ENCODE measurements around the gene KSR1.
A peak's percentile ranks its signal among the peaks of the same experiment; 100 is the strongest.

KSR1 gene

GRCh38 chr17:27598337-27599050 lies 142.2 kb downstream of the KSR1 start:
- Histone ChIP-seq H3K27me3 (ENCODE audit: control insufficient read depth in 5 of 5, insufficient read depth in 4 of 5, low read length in 5 of 5) (no peaks in the 10 kb centered on the region), H3K4me1 (ENCODE audit: control insufficient read depth in 5 of 5, insufficient read depth in 5 of 5, low read length in 5 of 5) (peaks cover 0 to 11% (median 3%) of the 10 kb centered on the region in 5 donors), H3K4me3 (ENCODE audit: low read depth in 1 of 5, low read length in 5 of 5) (no peak overlapping the region), H3K36me3 (ENCODE audit: control insufficient read depth in 5 of 5, insufficient read depth in 5 of 5, low read length in 5 of 5) (peaks cover 0 to 63% (median 52%) of the 10 kb centered on the region in 5 donors), H3K9ac (ENCODE audit: low read length in 5 of 5) (peak overlapping the region in 1 of 5 donors; percentile 29), H3K27ac (ENCODE audit: low read depth, low read length) (no peak overlapping the region), H3K9me3 (ENCODE audit: control insufficient read depth in 5 of 5, low read length in 5 of 5) (no peaks in the 10 kb centered on the region)

GRCh38 chr17:27600471-27600870 lies 144.2 kb downstream of the KSR1 start:
- Histone ChIP-seq H3K4me3 (ENCODE audit: low read depth in 1 of 5, low read length in 5 of 5) (no peak overlapping the region), H3K36me3 (ENCODE audit: control insufficient read depth in 5 of 5, insufficient read depth in 5 of 5, low read length in 5 of 5) (peaks cover 0 to 63% (median 53%) of the 10 kb centered on the region in 5 donors), H3K27me3 (ENCODE audit: control insufficient read depth in 5 of 5, insufficient read depth in 4 of 5, low read length in 5 of 5) (no peaks in the 10 kb centered on the region), H3K27ac (ENCODE audit: low read depth, low read length) (no peak overlapping the region), H3K9me3 (ENCODE audit: control insufficient read depth in 5 of 5, low read length in 5 of 5) (no peaks in the 10 kb centered on the region), H3K4me1 (ENCODE audit: control insufficient read depth in 5 of 5, insufficient read depth in 5 of 5, low read length in 5 of 5) (peaks cover 0 to 11% (median 3%) of the 10 kb centered on the region in 5 donors), H3K9ac (ENCODE audit: low read length in 5 of 5) (no peak overlapping the region)

GRCh38 chr17:27601069-27601974 lies 145.1 kb downstream of the KSR1 start:
- Histone ChIP-seq H3K27ac (ENCODE audit: low read depth, low read length) (no peak overlapping the region), H3K36me3 (ENCODE audit: control insufficient read depth in 5 of 5, insufficient read depth in 5 of 5, low read length in 5 of 5) (peaks cover 0 to 66% (median 55%) of the 10 kb centered on the region in 5 donors), H3K27me3 (ENCODE audit: control insufficient read depth in 5 of 5, insufficient read depth in 4 of 5, low read length in 5 of 5) (no peaks in the 10 kb centered on the region), H3K9me3 (ENCODE audit: control insufficient read depth in 5 of 5, low read length in 5 of 5) (no peaks in the 10 kb centered on the region), H3K9ac (ENCODE audit: low read length in 5 of 5) (no peak overlapping the region), H3K4me1 (ENCODE audit: control insufficient read depth in 5 of 5, insufficient read depth in 5 of 5, low read length in 5 of 5) (peaks cover 0 to 11% (median 3%) of the 10 kb centered on the region in 5 donors), H3K4me3 (ENCODE audit: low read depth in 1 of 5, low read length in 5 of 5) (no peak overlapping the region)

GRCh38 chr17:27601975-27602302 lies 145.7 kb downstream of the KSR1 start:
- Histone ChIP-seq H3K4me3 (ENCODE audit: low read depth in 1 of 5, low read length in 5 of 5) (no peak overlapping the region), H3K27ac (ENCODE audit: low read depth, low read length) (no peak overlapping the region), H3K9ac (ENCODE audit: low read length in 5 of 5) (no peak overlapping the region), H3K9me3 (ENCODE audit: control insufficient read depth in 5 of 5, low read length in 5 of 5) (no peaks in the 10 kb centered on the region), H3K4me1 (ENCODE audit: control insufficient read depth in 5 of 5, insufficient read depth in 5 of 5, low read length in 5 of 5) (peaks cover 0 to 11% (median 3%) of the 10 kb centered on the region in 5 donors), H3K36me3 (ENCODE audit: control insufficient read depth in 5 of 5, insufficient read depth in 5 of 5, low read length in 5 of 5) (peaks cover 0 to 65% (median 61%) of the 10 kb centered on the region in 5 donors), H3K27me3 (ENCODE audit: control insufficient read depth in 5 of 5, insufficient read depth in 4 of 5, low read length in 5 of 5) (no peaks in the 10 kb centered on the region)

GRCh38 chr17:27602721-27603420 lies 146.6 kb downstream of the KSR1 start:
- Histone ChIP-seq H3K4me1 (ENCODE audit: control insufficient read depth in 5 of 5, insufficient read depth in 5 of 5, low read length in 5 of 5) (peaks cover 0 to 11% (median 3%) of the 10 kb centered on the region in 5 donors), H3K4me3 (ENCODE audit: low read depth in 1 of 5, low read length in 5 of 5) (no peak overlapping the region), H3K27ac (ENCODE audit: low read depth, low read length) (no peak overlapping the region), H3K9ac (ENCODE audit: low read length in 5 of 5) (no peak overlapping the region), H3K27me3 (ENCODE audit: control insufficient read depth in 5 of 5, insufficient read depth in 4 of 5, low read length in 5 of 5) (no peaks in the 10 kb centered on the region), H3K36me3 (ENCODE audit: control insufficient read depth in 5 of 5, insufficient read depth in 5 of 5, low read length in 5 of 5) (peaks cover 0 to 65% (median 61%) of the 10 kb centered on the region in 5 donors), H3K9me3 (ENCODE audit: control insufficient read depth in 5 of 5, low read length in 5 of 5) (no peaks in the 10 kb centered on the region)

- H3K9ac ChIP-seq (ENCODE audit: low read length in 5 of 5) = no peak overlapping the region
- peaks cover 0 to 65% (median 61%) of the 10 kb centered on the region in 5 donors for H3K36me3 ChIP-seq (ENCODE audit: control insufficient read depth in 5 of 5, insufficient read depth in 5 of 5, low read length in 5 of 5)
- no peaks in the 10 kb centered on the region for H3K9me3 ChIP-seq (ENCODE audit: control insufficient read depth in 5 of 5, low read length in 5 of 5)
- no peak overlapping the region for H3K27ac ChIP-seq (ENCODE audit: low read depth, low read length)
- H3K27me3 ChIP-seq (ENCODE audit: control insufficient read depth in 5 of 5, insufficient read depth in 4 of 5, low read length in 5 of 5) = no peaks in the 10 kb centered on the region
- H3K4me1 ChIP-seq (ENCODE audit: control insufficient read depth in 5 of 5, insufficient read depth in 5 of 5, low read length in 5 of 5) = peaks cover 0 to 11% (median 3%) of the 10 kb centered on the region in 5 donors
- no peak overlapping the region for H3K4me3 ChIP-seq (ENCODE audit: low read depth in 1 of 5, low read length in 5 of 5)
Observed at GRCh38 chr17:27603421-27603770, 147.1 kb downstream of the KSR1 start.

- H3K36me3 ChIP-seq (ENCODE audit: control insufficient read depth in 5 of 5, insufficient read depth in 5 of 5, low read length in 5 of 5) = peaks cover 0 to 67% (median 65%) of the 10 kb centered on the region in 5 donors
- H3K4me3 ChIP-seq (ENCODE audit: low read depth in 1 of 5, low read length in 5 of 5) = no peak overlapping the region
- no peaks in the 10 kb centered on the region for H3K9me3 ChIP-seq (ENCODE audit: control insufficient read depth in 5 of 5, low read length in 5 of 5)
- H3K27ac ChIP-seq (ENCODE audit: low read depth, low read length) = no peak overlapping the region
- H3K9ac ChIP-seq (ENCODE audit: low read length in 5 of 5) = no peak overlapping the region
- peaks cover 0 to 11% (median 3%) of the 10 kb centered on the region in 5 donors for H3K4me1 ChIP-seq (ENCODE audit: control insufficient read depth in 5 of 5, insufficient read depth in 5 of 5, low read length in 5 of 5)
- no peaks in the 10 kb centered on the region for H3K27me3 ChIP-seq (ENCODE audit: control insufficient read depth in 5 of 5, insufficient read depth in 4 of 5, low read length in 5 of 5)
Observed at GRCh38 chr17:27603880-27604794, 147.9 kb downstream of the KSR1 start.

- H3K9me3 ChIP-seq (ENCODE audit: control insufficient read depth in 5 of 5, low read length in 5 of 5) = no peaks in the 10 kb centered on the region
- no peaks in the 10 kb centered on the region for H3K27me3 ChIP-seq (ENCODE audit: control insufficient read depth in 5 of 5, insufficient read depth in 4 of 5, low read length in 5 of 5)
- H3K4me1 ChIP-seq (ENCODE audit: control insufficient read depth in 5 of 5, insufficient read depth in 5 of 5, low read length in 5 of 5) = peaks cover 0 to 11% (median 3%) of the 10 kb centered on the region in 5 donors
- peaks cover 0 to 80% (median 77%) of the 10 kb centered on the region in 5 donors for H3K36me3 ChIP-seq (ENCODE audit: control insufficient read depth in 5 of 5, insufficient read depth in 5 of 5, low read length in 5 of 5)
- H3K4me3 ChIP-seq (ENCODE audit: low read depth in 1 of 5, low read length in 5 of 5) = no peak overlapping the region
- no peak overlapping the region for H3K9ac ChIP-seq (ENCODE audit: low read length in 5 of 5)
- no peak overlapping the region for H3K27ac ChIP-seq (ENCODE audit: low read depth, low read length)
Observed at GRCh38 chr17:27605409-27605808, 149.2 kb downstream of the KSR1 start.

GRCh38 chr17:27607521-27608091 lies 151.4 kb downstream of the KSR1 start:
- peaks cover 6 to 86% (median 83%) of the 10 kb centered on the region in 5 donors for H3K36me3 ChIP-seq (ENCODE audit: control insufficient read depth in 5 of 5, insufficient read depth in 5 of 5, low read length in 5 of 5)
- H3K27me3 ChIP-seq (ENCODE audit: control insufficient read depth in 5 of 5, insufficient read depth in 4 of 5, low read length in 5 of 5) = no peaks in the 10 kb centered on the region
- H3K27ac ChIP-seq (ENCODE audit: low read depth, low read length) = no peak overlapping the region
- peaks cover 0 to 4% (median 0%) of the 10 kb centered on the region in 5 donors for H3K4me1 ChIP-seq (ENCODE audit: control insufficient read depth in 5 of 5, insufficient read depth in 5 of 5, low read length in 5 of 5)
- no peaks in the 10 kb centered on the region for H3K9me3 ChIP-seq (ENCODE audit: control insufficient read depth in 5 of 5, low read length in 5 of 5)
- H3K9ac ChIP-seq (ENCODE audit: low read length in 5 of 5) = no peak overlapping the region
- no peak overlapping the region for H3K4me3 ChIP-seq (ENCODE audit: low read depth in 1 of 5, low read length in 5 of 5)

Data from subcutaneous abdominal adipose tissue (tissue), 5 donors.